Kidney (tissue), 22 donors: ENCODE results near the gene HNRNPA1L2. TPM values are rescaled to one million over a fixed set of nuclear protein-coding genes. Genes with fewer than 3 reads are reported as not detected.
A peak's percentile ranks its signal among the peaks of the same experiment; 100 is the strongest.
"Not testable (repeated sequence)": the region's sequence is repeated elsewhere in the genome, so short reads cannot be mapped to it uniquely, and the experiment has no call there.

Experiments
- DNase-seq, 5 donors: peaks; one replicate each; pipeline ENCODE4 v3.0.0-alpha.2; 2013 to 2020
- FAIRE-seq: peaks from 2 replicates; lab custom pipeline; 2012; peaks lifted over from hg19 to GRCh38; lab: Jason Lieb, UNC
- H3K27ac ChIP-seq, 2 donors: one replicate each; pipeline ENCODE4 v1.7.0; 2013; ENCODE audit warnings: low read depth in 2 of 2, low read length in 2 of 2, inconsistent platforms in 1 of 2
- H3K27me3 ChIP-seq: one replicate; pipeline ENCODE4 v1.7.1; 2013; ENCODE audit warnings: low read length, inconsistent platforms; ENCODE audit not compliant: control insufficient read depth, insufficient read depth
- H3K36me3 ChIP-seq, 3 donors: one replicate each; pipeline versions ENCODE4 v1.7.0 to v1.7.1; 2013; ENCODE audit warnings: low read length in 3 of 3, control low read depth in 1 of 3, inconsistent platforms in 1 of 3; ENCODE audit not compliant: insufficient read depth in 3 of 3, control insufficient read depth in 2 of 3
- H3K4me1 ChIP-seq, 3 donors: one replicate each; pipeline versions ENCODE4 v1.7.0 to v1.7.1; 2013; ENCODE audit warnings: low read length in 3 of 3, inconsistent platforms in 1 of 3, low read depth in 1 of 3; ENCODE audit not compliant: control insufficient read depth in 2 of 3, insufficient read depth in 2 of 3
- H3K4me3 ChIP-seq, 3 donors: one replicate each; pipeline versions ENCODE4 v1.7.0 to v1.8.1; 2013; ENCODE audit warnings: low read length in 3 of 3, control low read depth in 1 of 3, inconsistent platforms in 1 of 3
- H3K9ac ChIP-seq, 3 donors: one replicate each; pipeline versions ENCODE4 v1.7.0 to v1.7.1; 2013; ENCODE audit warnings: low read length in 3 of 3, control low read depth in 1 of 3, inconsistent platforms in 1 of 3
- H3K9me3 ChIP-seq, 3 donors: one replicate each; pipeline versions ENCODE4 v1.7.0 to v1.7.1; 2013; ENCODE audit warnings: low read length in 3 of 3, control low read depth in 1 of 3, inconsistent platforms in 1 of 3; ENCODE audit not compliant: control insufficient read depth in 2 of 3, insufficient read depth in 1 of 3
- CTCF ChIP-seq: IDR thresholded peaks from 3 replicates; pipeline ENCODE4 v1.5.1; 2012; ENCODE audit warnings: mild to moderate bottlenecking, moderate library complexity, borderline replicate concordance; ENCODE audit not compliant: insufficient read depth; ENCODE audit errors: extremely low read depth
- intact Hi-C: fragments of 100-400 bp; cut with DNase I; formaldehyde crosslinking; loops from one replicate; pipeline ENCODE4 v1.11.1; 2022
- long read RNA-seq, 10 donors: library from polyadenylated mRNA in 1 of 10; unstranded in 1 of 10; transcript quantifications; one replicate each; pipeline ENCODE4 v2.0.0 and lab custom pipeline, GENCODE V29; 2021 to 2026
- polyA plus RNA-seq: library from polyadenylated mRNA; stranded (reverse); fragments of 350-450 nt; fragmentation: Illumina TruSeq; extraction: RNeasy Lipid Tissue Mini Kit (QIAGEN cat#74804); gene quantifications from one replicate; pipeline ENCODE4 v1.2.3, GENCODE V29; 2014; ENCODE audit warnings: low read depth, low replicate concordance; ENCODE audit not compliant: insufficient read depth
- total RNA-seq: library from RNA; stranded (reverse); fragmentation: NEBNext Ultra II Directional; extraction: Animal tissue kit (Norgen Biotek cat#: 25700); gene quantifications from one replicate; pipeline ENCODE4 v1.2.1, GENCODE V29; 2021
- donor health status: control.
- donor health status: control.
- donor health status: control.
- donor health status: control.
- donor health status: control.
- donor health status: DM: yes; HTN: yes; CAD: no.
- donor health status: Normal renal cell carcinoma (clear cell type).

The HNRNPA1L2 gene
- 9.3 TPM for total RNA-seq
- 8.9 TPM for polyA plus RNA-seq
- long read RNA-seq, donor 1, transcript HNRNPA1L2-201 (1 exons, 1,372 nt), result major isoform, 7 of 7 reads
- long read RNA-seq, donor 1, partial matches to known transcripts, result 0 of 7 reads
- long read RNA-seq, donor 1, other reads (novel, unspliced or antisense), result 0 of 7 reads
- long read RNA-seq, donor 2, partial matches to known transcripts, result 0 of 4 reads
- long read RNA-seq, donor 2, other reads (novel, unspliced or antisense), result 0 of 4 reads
- long read RNA-seq, donor 3, transcript HNRNPA1L2-201 (1 exons, 1,372 nt), result major isoform, 6 of 6 reads
- long read RNA-seq, donor 3, partial matches to known transcripts, result 0 of 6 reads
- long read RNA-seq, donor 3, other reads (novel, unspliced or antisense), result 0 of 6 reads
- long read RNA-seq, donor 4, transcript HNRNPA1L2-201 (1 exons, 1,372 nt), result major isoform, 8 of 8 reads
- long read RNA-seq, donor 4, partial matches to known transcripts, result 0 of 8 reads
- long read RNA-seq, donor 4, other reads (novel, unspliced or antisense), result 0 of 8 reads
- long read RNA-seq, donor 5, result 0 reads
- long read RNA-seq, donor 6, transcript HNRNPA1L2-201 (1 exons, 1,372 nt), result major isoform, 17 of 17 reads
- long read RNA-seq, donor 6, partial matches to known transcripts, result 0 of 17 reads
- long read RNA-seq, donor 6, other reads (novel, unspliced or antisense), result 0 of 17 reads
- long read RNA-seq, donor 7, result 0 reads
- long read RNA-seq, donor 8, transcript HNRNPA1L2-201 (1 exons, 1,372 nt), result major isoform, 14 of 14 reads
- long read RNA-seq, donor 8, partial matches to known transcripts, result 0 of 14 reads
- long read RNA-seq, donor 8, other reads (novel, unspliced or antisense), result 0 of 14 reads
- long read RNA-seq, donor 9, partial matches to known transcripts, result 0 of 2 reads
- long read RNA-seq, donor 9, other reads (novel, unspliced or antisense), result 0 of 2 reads
- long read RNA-seq, donor 10, transcript HNRNPA1L2-201 (1 exons, 1,372 nt), result major isoform, 9 of 9 reads
- long read RNA-seq, donor 10, partial matches to known transcripts, result 0 of 9 reads
- long read RNA-seq, donor 10, other reads (novel, unspliced or antisense), result 0 of 9 reads

- peaks cover 0 to 12% (median 0%) of the 10 kb centered on the region in 3 donors for H3K36me3 ChIP-seq
- FAIRE-seq, result no peak
- H3K4me3 ChIP-seq, result no peak within 1 kb of the TSS
- H3K27ac ChIP-seq, result no peak within 1 kb of the TSS
- H3K9ac ChIP-seq, result peak within 1 kb of the TSS in 1 of 3 donors; percentile 1
- no peaks in the 10 kb centered on the region for H3K4me1 ChIP-seq
- H3K9me3 ChIP-seq, result no peaks in the 10 kb centered on the region
- DNase-seq, result no peak
- intact Hi-C loops, result no loop called here
- H3K27me3 ChIP-seq, result no peaks in the 10 kb centered on the region
- no peak for TF ChIP-seq CTCF
Measured at GRCh38 chr13:52642131-52642530, at the start of gene HNRNPA1L2. TSS of gene HNRNPA1L2 (plus strand) at chr13:52642431. CDS start at chr13:52642493, 62 bp downstream.

GRCh38 chr13:52593175-52593574 is 49.1 kb upstream of the HNRNPA1L2 start:
- H3K9ac ChIP-seq, FAIRE-seq, DNase-seq, H3K9me3 ChIP-seq, H3K27me3 ChIP-seq, intact Hi-C loops, H3K36me3 ChIP-seq, H3K4me1 ChIP-seq, H3K4me3 ChIP-seq, H3K27ac ChIP-seq: not testable (repeated sequence)

- intact Hi-C loops, H3K27me3 ChIP-seq, DNase-seq, H3K9ac ChIP-seq, H3K27ac ChIP-seq, H3K4me3 ChIP-seq, FAIRE-seq, H3K9me3 ChIP-seq, H3K36me3 ChIP-seq, H3K4me1 ChIP-seq: not testable (repeated sequence)
Measured at GRCh38 chr13:52593812-52594211, 48.4 kb upstream of the HNRNPA1L2 start.

GRCh38 chr13:52594295-52594694 is 47.9 kb upstream of the HNRNPA1L2 start:
- H3K27me3 ChIP-seq, H3K4me1 ChIP-seq, FAIRE-seq: not testable (repeated sequence)

More at GRCh38 chr13:52594295-52594694, 47.9 kb upstream of the HNRNPA1L2 start:
- H3K9me3 ChIP-seq, intact Hi-C loops, H3K27ac ChIP-seq, H3K4me3 ChIP-seq, DNase-seq, H3K36me3 ChIP-seq, H3K9ac ChIP-seq: not testable (repeated sequence)
